ENCODE measurements around the gene NUDT17. TPM values are rescaled to one million over a fixed set of nuclear protein-coding genes. Genes with fewer than 3 reads are reported as not detected.

NUDT17 gene
- total and polyA plus RNA-seq, 2 of the 4 experiments (the other 2 are of a cell fraction): 2.3 to 2.8 TPM

DNA sequence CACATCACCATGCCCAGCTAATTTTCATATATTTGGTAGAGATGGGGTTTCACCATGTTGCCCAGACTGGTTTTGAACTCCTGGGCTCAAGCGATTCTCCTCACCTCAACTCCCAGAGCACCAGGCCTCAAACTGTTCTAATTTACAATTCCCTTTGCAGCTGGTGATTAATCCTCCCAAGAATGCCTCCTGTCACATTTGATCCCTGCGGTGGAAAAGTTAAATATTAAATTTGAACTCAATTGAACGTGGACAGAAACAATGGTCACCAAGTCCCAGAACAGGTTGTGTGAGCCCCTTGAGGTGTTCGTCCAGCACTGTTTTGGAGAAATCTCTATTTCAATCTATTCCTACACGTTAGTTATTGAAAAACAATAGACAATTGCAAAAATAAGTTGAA lies 42.2 kb downstream of the NUDT17 start:
- H2BK15ac ChIP-seq (ENCODE audit: low read depth, low read length): no peak overlapping the region
- no peaks in the 10 kb centered on the region for H3K79me1 ChIP-seq (ENCODE audit: low read depth in 1 of 2, low read length in 2 of 2)
- no peak for TF ChIP-seq CEBPB (IDR thresholded peaks at IDR 0.05; ENCODE audit: low read depth, low read length)
- TF ChIP-seq RFX5 (IDR thresholded peaks at IDR 0.05; ENCODE audit: low read depth, low read length): no peak
- no peak for TF ChIP-seq CHD1 (IDR thresholded peaks at IDR 0.05; ENCODE audit: low read depth, low read length)
- TF ChIP-seq, protein P1, sequence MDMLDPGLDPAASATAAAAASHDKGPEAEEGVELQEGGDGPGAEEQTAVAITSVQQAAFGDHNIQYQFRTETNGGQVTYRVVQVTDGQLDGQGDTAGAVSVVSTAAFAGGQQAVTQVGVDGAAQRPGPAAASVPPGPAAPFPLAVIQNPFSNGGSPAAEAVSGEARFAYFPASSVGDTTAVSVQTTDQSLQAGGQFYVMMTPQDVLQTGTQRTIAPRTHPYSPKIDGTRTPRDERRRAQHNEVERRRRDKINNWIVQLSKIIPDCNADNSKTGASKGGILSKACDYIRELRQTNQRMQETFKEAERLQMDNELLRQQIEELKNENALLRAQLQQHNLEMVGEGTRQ (IDR thresholded peaks at IDR 0.05; ENCODE audit: low read depth, low read length): no peak
- no peak for TF ChIP-seq RCOR1 (IDR thresholded peaks at IDR 0.05; ENCODE audit: insufficient replicate concordance, low read length)
- TF ChIP-seq BHLHE40 (IDR thresholded peaks at IDR 0.05; ENCODE audit: low read depth, low read length): no peak
- no peak for TF ChIP-seq POLR2A (IDR thresholded peaks at IDR 0.05; ENCODE audit: low read depth, low read length)
- no peak for TF ChIP-seq MAZ (IDR thresholded peaks at IDR 0.05; ENCODE audit: borderline replicate concordance, low read depth, low read length)
- TF ChIP-seq SMC3 (IDR thresholded peaks at IDR 0.05; ENCODE audit: low read depth, low read length): no peak
- no peak for TF ChIP-seq MAFK (IDR thresholded peaks at IDR 0.05; ENCODE audit: low read depth, low read length)
- no peak for TF ChIP-seq MXI1 (IDR thresholded peaks at IDR 0.05; ENCODE audit: borderline replicate concordance, low read depth, low read length)
- no peak for TF ChIP-seq NFE2L2 (IDR thresholded peaks at IDR 0.05; ENCODE audit: low read depth, low read length)
- no peak for TF ChIP-seq FOS (IDR thresholded peaks at IDR 0.05; ENCODE audit: low read depth, low read length)
- TF ChIP-seq, protein P2, sequence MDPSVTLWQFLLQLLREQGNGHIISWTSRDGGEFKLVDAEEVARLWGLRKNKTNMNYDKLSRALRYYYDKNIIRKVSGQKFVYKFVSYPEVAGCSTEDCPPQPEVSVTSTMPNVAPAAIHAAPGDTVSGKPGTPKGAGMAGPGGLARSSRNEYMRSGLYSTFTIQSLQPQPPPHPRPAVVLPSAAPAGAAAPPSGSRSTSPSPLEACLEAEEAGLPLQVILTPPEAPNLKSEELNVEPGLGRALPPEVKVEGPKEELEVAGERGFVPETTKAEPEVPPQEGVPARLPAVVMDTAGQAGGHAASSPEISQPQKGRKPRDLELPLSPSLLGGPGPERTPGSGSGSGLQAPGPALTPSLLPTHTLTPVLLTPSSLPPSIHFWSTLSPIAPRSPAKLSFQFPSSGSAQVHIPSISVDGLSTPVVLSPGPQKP (IDR thresholded peaks at IDR 0.05; ENCODE audit: borderline replicate concordance, low read depth, low read length): no peak
- TF ChIP-seq, protein P3, sequence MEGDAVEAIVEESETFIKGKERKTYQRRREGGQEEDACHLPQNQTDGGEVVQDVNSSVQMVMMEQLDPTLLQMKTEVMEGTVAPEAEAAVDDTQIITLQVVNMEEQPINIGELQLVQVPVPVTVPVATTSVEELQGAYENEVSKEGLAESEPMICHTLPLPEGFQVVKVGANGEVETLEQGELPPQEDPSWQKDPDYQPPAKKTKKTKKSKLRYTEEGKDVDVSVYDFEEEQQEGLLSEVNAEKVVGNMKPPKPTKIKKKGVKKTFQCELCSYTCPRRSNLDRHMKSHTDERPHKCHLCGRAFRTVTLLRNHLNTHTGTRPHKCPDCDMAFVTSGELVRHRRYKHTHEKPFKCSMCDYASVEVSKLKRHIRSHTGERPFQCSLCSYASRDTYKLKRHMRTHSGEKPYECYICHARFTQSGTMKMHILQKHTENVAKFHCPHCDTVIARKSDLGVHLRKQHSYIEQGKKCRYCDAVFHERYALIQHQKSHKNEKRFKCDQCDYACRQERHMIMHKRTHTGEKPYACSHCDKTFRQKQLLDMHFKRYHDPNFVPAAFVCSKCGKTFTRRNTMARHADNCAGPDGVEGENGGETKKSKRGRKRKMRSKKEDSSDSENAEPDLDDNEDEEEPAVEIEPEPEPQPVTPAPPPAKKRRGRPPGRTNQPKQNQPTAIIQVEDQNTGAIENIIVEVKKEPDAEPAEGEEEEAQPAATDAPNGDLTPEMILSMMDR (conservative IDR thresholded peaks at IDR 0.05; ENCODE audit: low read depth, low read length): no peak
- TF ChIP-seq RAD21 (IDR thresholded peaks at IDR 0.05; ENCODE audit: low read length): no peak
- ATAC-seq (ENCODE audit: low read depth) (no peak), DNase-seq (no peak)
- intact Hi-C loops (cut with micrococcal nuclease): no loop called here
- no peak overlapping the region for H2AK9ac ChIP-seq (replicated peaks; ENCODE audit: low read depth, low read length, poor library complexity)
- peaks cover 2% of the 10 kb centered on the region; the same call in 1 of the 2 replicates for H3K27me3 ChIP-seq (ENCODE audit: control insufficient read depth, insufficient read depth, low read length)
- no peaks in the 10 kb centered on the region for H3K36me3 ChIP-seq (ENCODE audit: control insufficient read depth, insufficient read depth, low read length)
- no peak overlapping the region for H3K27ac ChIP-seq (ENCODE audit: insufficient read depth, low read length)
- H2BK5ac ChIP-seq (ENCODE audit: low read depth, low read length, poor library complexity, severe bottlenecking): no peak overlapping the region
- no peak overlapping the region for H3K4me2 ChIP-seq (ENCODE audit: low read depth, low read length)
- no peak overlapping the region for H3K23ac ChIP-seq (ENCODE audit: low read depth, low read length)
- H3K14ac ChIP-seq (replicated peaks; ENCODE audit: low read depth, low read length): no peak overlapping the region
- dilution Hi-C loops (cut with HindIII; ENCODE audit: low sequenced_read_pairs, unreplicated experiment): no loop called here
- no peak overlapping the region for H3K56ac ChIP-seq (ENCODE audit: extremely low read depth, insufficient read depth, low read length)
- H3K4me3 ChIP-seq (ENCODE audit: insufficient read depth, low read depth, low read length): no peak overlapping the region
- POLR2A ChIA-PET (ENCODE audit: unreplicated experiment): no interaction called here
- H2BK20ac ChIP-seq (ENCODE audit: low read depth, low read length): no peak overlapping the region
- no peak overlapping the region for H3K4ac ChIP-seq (ENCODE audit: low read depth, low read length)
- no peak overlapping the region for H3K9ac ChIP-seq (ENCODE audit: low read depth, low read length)
- no peaks in the 10 kb centered on the region for H3K9me3 ChIP-seq (ENCODE audit: control insufficient read depth, insufficient read depth, low read length)
- no peak overlapping the region for H2BK120ac ChIP-seq (ENCODE audit: low read depth, low read length)
- no peak overlapping the region for H4K91ac ChIP-seq (ENCODE audit: insufficient read depth, low read depth, low read length)
- in situ Hi-C loops (cut with MboI; ENCODE audit: low sequenced_read_pairs): no loop called here
- H2AK5ac ChIP-seq (ENCODE audit: low read depth, low read length): no peak overlapping the region
- peaks cover 7% of the 10 kb centered on the region; the same call in 1 of the 2 replicates for H3K9me1 ChIP-seq (ENCODE audit: insufficient read depth, low read length)
- CTCF ChIA-PET: no interaction called here
- H4K8ac ChIP-seq (ENCODE audit: low read depth in 2 of 2, low read length in 2 of 2): no peak overlapping the region
- BruUV-seq (replicated peaks): no TSS peak
- no peak overlapping the region for H3K18ac ChIP-seq (ENCODE audit: low read depth, low read length)
- no peak overlapping the region for H2AFZ ChIP-seq (replicated peaks; ENCODE audit: low read length, poor library complexity)
- no peaks in the 10 kb centered on the region for H4K20me1 ChIP-seq (ENCODE audit: insufficient read depth, low read length)
- no peak overlapping the region for H4K5ac ChIP-seq (ENCODE audit: low read depth, low read length)
- peaks cover 12% of the 10 kb centered on the region for H3K4me1 ChIP-seq (ENCODE audit: control insufficient read depth, insufficient read depth, low read length)
- no CpG with 5 or more reads among the region's 5 CpGs for WGBS, 2 experiments (ENCODE audit: extremely low coverage in 2 of 2, insufficient read length in 1 of 2)
